Natural killer cell (primary cell): ENCODE results near the gene AP1M1. TPM values are rescaled to one million over a fixed set of nuclear protein-coding genes. Genes with fewer than 3 reads are reported as not detected.

Experiments used
- ATAC-seq, 3 donors: fragments of 150-1000 bp in 2 of 3; fragments of 200-7000 bp in 1 of 3; cut with Tn5 transposase; 1 replicate in 1 of 3; 2 replicates in 2 of 3; pipeline ENCODE4 v1.10.0; 2021; ENCODE audit warnings: mild to moderate bottlenecking in 2 of 3, moderate library complexity in 2 of 3
- DNase-seq, 2 donors: peaks; one replicate each; pipeline versions ENCODE4 v3.0.0 to v3.0.0-alpha.2; 2013 to 2021; ENCODE audit warnings: mixed read lengths in 1 of 2
- H3K27ac ChIP-seq: one replicate; pipeline ENCODE4 v1.5.1; 2013; ENCODE audit warnings: mild to moderate bottlenecking, low read length
- H3K27me3 ChIP-seq: one replicate; pipeline ENCODE4 v1.6.1; 2013; ENCODE audit warnings: low read length; ENCODE audit not compliant: control insufficient read depth, insufficient read depth
- H3K36me3 ChIP-seq: one replicate; pipeline ENCODE4 v1.6.1; 2013; ENCODE audit warnings: low read length; ENCODE audit not compliant: control insufficient read depth, insufficient read depth
- H3K4me1 ChIP-seq: one replicate; pipeline ENCODE4 v1.6.1; 2013; ENCODE audit warnings: low read length; ENCODE audit not compliant: control insufficient read depth, insufficient read depth
- H3K4me3 ChIP-seq: one replicate; pipeline ENCODE4 v1.5.1; 2013; ENCODE audit warnings: low read length
- H3K9me3 ChIP-seq: one replicate; pipeline ENCODE4 v1.6.1; 2013; ENCODE audit warnings: low read length; ENCODE audit not compliant: control insufficient read depth, insufficient read depth
- H3K27ac Mint-ChIP-seq, 2 donors: one replicate each; pipeline ENCODE4 v1.8.0; 2022; ENCODE audit warnings: mild to moderate bottlenecking in 2 of 2, mixed read lengths in 2 of 2, moderate library complexity in 1 of 2
- H3K27me3 Mint-ChIP-seq, 2 donors: one replicate each; pipeline ENCODE4 v1.8.0; 2022; ENCODE audit warnings: low read depth in 2 of 2, mixed read lengths in 2 of 2
- H3K36me3 Mint-ChIP-seq: one replicate; pipeline ENCODE4 v1.8.0; 2022; ENCODE audit warnings: mixed read lengths
- H3K4me1 Mint-ChIP-seq, 2 donors: one replicate each; pipeline ENCODE4 v1.8.0; 2022; ENCODE audit warnings: mixed read lengths in 2 of 2
- H3K4me3 Mint-ChIP-seq: one replicate; pipeline ENCODE4 v1.8.0; 2022; ENCODE audit warnings: mild to moderate bottlenecking, moderate library complexity, mixed read lengths
- H3K9me3 Mint-ChIP-seq, 2 donors: one replicate each; pipeline ENCODE4 v1.8.0; 2022; ENCODE audit warnings: mixed read lengths in 2 of 2
- WGBS: methylation state at CpG from one replicate; pipeline ENCODE4 v1.1.7; 2013; ENCODE audit warnings: missing lambda C conversion rate; ENCODE audit not compliant: insufficient coverage; 5-methylcytosine and 5-hydroxymethylcytosine counted together
- intact Hi-C: fragments of 100-400 bp; cut with micrococcal nuclease; formaldehyde crosslinking; loops from one replicate; pipeline ENCODE4 v1.14.2; 2022
- total RNA-seq, 4 donors: library from RNA; stranded (reverse); fragments of 120-200 nt in 1 of 4; gene quantifications; one replicate each; pipeline versions ENCODE4 v1.2.3 to v1.2.4, GENCODE V29; 2013 to 2022
- TF ChIP-seq, protein P1 (sequence below): fragments of 200-600 bp; IDR thresholded peaks from one replicate; pipeline ENCODE4 v1.8.0; 2022; ENCODE audit warnings: antibody characterized with exemption

Gene AP1M1
- total RNA-seq, 3 donors from 2014 or later (not counting 1 experiment from before 2014, with no cell fraction given), result 99.0 to 124 (median 100) TPM

DNA sequence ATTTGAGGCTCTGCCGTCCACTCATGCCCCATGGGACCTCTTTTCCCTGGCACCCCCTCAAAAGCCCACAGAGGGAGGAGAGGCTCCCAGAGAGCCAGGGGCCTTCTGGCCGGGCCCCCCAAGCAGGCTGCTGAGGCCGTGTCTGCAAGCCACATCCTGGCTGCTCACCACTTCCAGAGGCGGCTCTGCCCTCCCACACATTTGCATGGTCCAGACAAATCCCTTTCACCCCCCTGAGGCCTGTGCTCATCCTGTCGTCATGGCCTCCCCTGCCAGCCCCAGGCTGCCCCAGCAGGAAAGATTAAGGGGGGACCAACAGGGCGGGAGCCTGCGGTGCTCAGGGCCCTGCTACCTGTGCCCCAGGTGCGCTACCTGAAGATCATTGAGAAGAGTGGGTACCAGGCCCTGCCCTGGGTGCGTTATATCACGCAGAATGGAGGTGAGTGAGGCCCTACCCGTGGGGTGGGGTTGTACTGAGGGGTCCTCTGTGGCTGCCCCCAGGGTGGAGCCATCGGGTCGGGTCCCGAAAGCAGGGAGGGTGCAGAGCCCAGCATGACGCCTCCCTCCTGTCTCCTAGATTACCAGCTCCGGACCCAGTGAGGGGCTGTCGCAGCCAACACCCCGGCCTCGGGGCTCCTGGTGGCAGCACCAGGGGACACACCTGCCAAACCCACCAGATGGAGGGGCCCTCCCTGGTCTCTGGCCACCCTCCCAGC lies 36.3 kb downstream of the AP1M1 start:
- WGBS, result 90% methylated on average over 19 of the region's 19 CpGs
- Mint-ChIP-seq H3K4me1 (peaks cover 5 to 18% of the 10 kb centered on the region in 2 donors), H3K36me3 (peaks cover 7% of the 10 kb centered on the region), H3K27me3 (no peaks in the 10 kb centered on the region), H3K4me3 (no peak overlapping the region), H3K9me3 (no peaks in the 10 kb centered on the region), H3K27ac (no peak overlapping the region)
- H3K9me3 ChIP-seq, result no peaks in the 10 kb centered on the region
- peak in 1 of 3 donors; percentile 19 for ATAC-seq
- TF ChIP-seq, protein P1, sequence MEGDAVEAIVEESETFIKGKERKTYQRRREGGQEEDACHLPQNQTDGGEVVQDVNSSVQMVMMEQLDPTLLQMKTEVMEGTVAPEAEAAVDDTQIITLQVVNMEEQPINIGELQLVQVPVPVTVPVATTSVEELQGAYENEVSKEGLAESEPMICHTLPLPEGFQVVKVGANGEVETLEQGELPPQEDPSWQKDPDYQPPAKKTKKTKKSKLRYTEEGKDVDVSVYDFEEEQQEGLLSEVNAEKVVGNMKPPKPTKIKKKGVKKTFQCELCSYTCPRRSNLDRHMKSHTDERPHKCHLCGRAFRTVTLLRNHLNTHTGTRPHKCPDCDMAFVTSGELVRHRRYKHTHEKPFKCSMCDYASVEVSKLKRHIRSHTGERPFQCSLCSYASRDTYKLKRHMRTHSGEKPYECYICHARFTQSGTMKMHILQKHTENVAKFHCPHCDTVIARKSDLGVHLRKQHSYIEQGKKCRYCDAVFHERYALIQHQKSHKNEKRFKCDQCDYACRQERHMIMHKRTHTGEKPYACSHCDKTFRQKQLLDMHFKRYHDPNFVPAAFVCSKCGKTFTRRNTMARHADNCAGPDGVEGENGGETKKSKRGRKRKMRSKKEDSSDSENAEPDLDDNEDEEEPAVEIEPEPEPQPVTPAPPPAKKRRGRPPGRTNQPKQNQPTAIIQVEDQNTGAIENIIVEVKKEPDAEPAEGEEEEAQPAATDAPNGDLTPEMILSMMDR, result no peak
- no peak overlapping the region for H3K27ac ChIP-seq
- H3K36me3 ChIP-seq, result peaks cover 60% of the 10 kb centered on the region
- H3K4me1 ChIP-seq, result peaks cover 3% of the 10 kb centered on the region
- no peak for DNase-seq
- H3K27me3 ChIP-seq, result no peaks in the 10 kb centered on the region
- intact Hi-C loops, result no loop called here
- H3K4me3 ChIP-seq, result no peak overlapping the region

DNA sequence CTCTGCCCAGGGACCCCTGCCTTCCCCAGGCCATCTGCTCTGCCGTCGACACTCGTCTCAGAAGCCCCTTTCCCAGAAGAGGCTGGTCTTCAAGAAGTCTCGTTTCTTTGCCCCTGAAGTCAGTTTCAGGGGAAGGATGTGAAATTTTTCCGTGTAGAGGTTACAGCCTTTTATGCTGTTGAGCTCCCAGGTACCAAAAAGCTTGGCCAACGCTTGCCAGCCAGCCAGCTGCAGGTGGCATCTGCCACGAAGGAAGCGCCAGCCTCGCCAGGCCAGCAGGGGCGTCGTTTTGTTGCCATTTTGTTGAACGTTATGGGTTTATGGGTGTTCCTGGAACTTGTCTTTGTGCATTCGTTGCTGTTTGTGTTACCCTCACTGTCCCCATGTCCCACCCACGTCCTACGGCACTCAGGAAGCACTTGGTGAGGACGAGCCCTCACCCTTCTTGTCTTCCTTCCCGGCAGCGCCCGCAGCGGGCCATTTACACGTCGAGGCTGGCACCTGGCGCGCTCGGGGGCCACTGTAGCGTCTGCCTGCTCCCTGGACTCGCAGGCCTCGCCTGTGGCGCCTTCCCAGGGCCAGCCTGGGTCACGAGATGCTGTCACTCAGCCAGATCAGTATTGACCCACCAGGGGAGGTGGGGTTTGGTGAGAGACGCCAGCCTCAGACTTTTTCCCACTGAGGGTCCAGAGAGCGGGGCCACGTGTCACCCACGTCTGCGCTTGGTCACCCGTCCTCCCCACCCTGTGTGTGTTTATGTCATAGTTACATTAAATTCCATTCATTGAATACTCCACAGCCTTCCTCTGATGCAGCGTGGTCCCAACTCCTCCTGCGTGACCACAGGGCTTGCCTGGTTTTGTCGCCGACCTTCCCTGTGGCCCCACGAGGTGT lies 37.1 kb downstream of the AP1M1 start:
- ATAC-seq, result no peak
- Mint-ChIP-seq H3K27ac (peak overlapping the region in 1 of 2 donors; percentile 36), H3K4me3 (no peak overlapping the region), H3K27me3 (no peaks in the 10 kb centered on the region), H3K4me1 (peaks cover 5 to 18% of the 10 kb centered on the region in 2 donors), H3K36me3 (peaks cover 1% of the 10 kb centered on the region), H3K9me3 (no peaks in the 10 kb centered on the region)
- 90% methylated on average over 41 of the region's 41 CpGs for WGBS
- intact Hi-C loops, result no loop called here
- no peak for DNase-seq
- no peak overlapping the region for H3K4me3 ChIP-seq
- H3K4me1 ChIP-seq, result peaks cover 3% of the 10 kb centered on the region
- no peaks in the 10 kb centered on the region for H3K9me3 ChIP-seq
- no peaks in the 10 kb centered on the region for H3K27me3 ChIP-seq
- no peak overlapping the region for H3K27ac ChIP-seq
- H3K36me3 ChIP-seq, result peaks cover 52% of the 10 kb centered on the region
- TF ChIP-seq, protein P1, result no peak

DNA sequence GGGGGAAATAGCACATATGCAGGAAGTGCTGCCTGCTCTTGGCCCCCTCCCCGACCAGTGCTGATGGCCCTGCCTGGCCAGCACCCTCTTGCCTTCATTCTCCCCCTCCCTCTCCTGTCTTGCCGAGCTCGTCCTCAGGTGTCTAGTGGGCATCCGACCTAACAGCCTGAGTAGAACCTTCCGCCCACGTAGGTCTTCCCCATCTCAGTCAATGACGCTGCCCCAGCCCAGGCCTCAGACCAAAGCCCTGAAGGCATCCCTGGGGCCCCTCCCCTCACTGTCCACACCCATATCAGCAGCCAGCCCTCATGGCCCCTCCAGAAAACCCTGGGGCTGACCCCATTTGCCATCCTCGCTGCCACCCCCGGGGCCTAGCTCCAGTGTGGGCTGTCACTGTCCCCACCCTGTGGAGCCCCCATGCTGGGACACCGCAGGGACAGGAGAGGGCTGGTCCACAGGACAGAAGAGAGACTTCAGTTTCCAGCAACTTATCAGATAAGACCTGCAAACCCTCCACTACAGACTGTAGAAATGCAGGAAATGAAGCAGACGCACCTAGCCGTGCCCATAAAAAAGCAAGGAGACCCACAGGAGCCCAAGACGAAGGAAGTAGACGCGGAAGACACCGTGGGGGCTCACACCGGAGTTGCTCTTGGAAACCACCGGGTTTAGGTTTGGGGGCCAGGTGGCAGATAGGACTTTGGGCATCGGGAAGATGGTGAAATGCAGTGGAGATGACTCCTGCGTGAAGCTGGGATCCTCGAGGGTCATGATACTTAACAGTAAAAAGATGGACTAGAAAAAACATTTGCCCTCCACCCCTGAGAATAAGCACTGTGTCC lies 38.3 kb downstream of the AP1M1 start:
- WGBS, result 91% methylated on average over 21 of the region's 21 CpGs
- H3K27ac ChIP-seq, result no peak overlapping the region
- peak in 1 of 2 donors; percentile 38 for DNase-seq
- Mint-ChIP-seq H3K27ac (peak overlapping the region; percentile 36 to 67), H3K36me3 (no peaks in the 10 kb centered on the region), H3K9me3 (no peaks in the 10 kb centered on the region), H3K4me3 (no peak overlapping the region), H3K27me3 (no peaks in the 10 kb centered on the region), H3K4me1 (peaks cover 5 to 18% of the 10 kb centered on the region in 2 donors)
- ATAC-seq, result no peak
- H3K4me3 ChIP-seq, result no peak overlapping the region
- H3K9me3 ChIP-seq, result no peaks in the 10 kb centered on the region
- H3K4me1 ChIP-seq, result peaks cover 3% of the 10 kb centered on the region
- H3K36me3 ChIP-seq, result peaks cover 47% of the 10 kb centered on the region
- intact Hi-C loops, result no loop called here
- TF ChIP-seq, protein P1, result no peak
- no peaks in the 10 kb centered on the region for H3K27me3 ChIP-seq
